ENCODE measurements around the gene OR1N2.
"Not testable (repeated sequence)": the region's sequence is repeated elsewhere in the genome, so short reads cannot be mapped to it uniquely, and the experiment has no call there.

Gene OR1N2

GRCh38 chr9:122552812-122553211, at the start of gene OR1N2:
TSS of gene OR1N2 (plus strand) at chr9:122553112. CDS start at chr9:122553212, 100 bp downstream.
- no peak within 1 kb of the TSS for H3K27ac ChIP-seq
- no peak for DNase-seq (ENCODE audit: low read depth, low spot score)

GRCh38 chr9:122506964-122507363, 45.9 kb upstream of the OR1N2 start:
- DNase-seq (ENCODE audit: low read depth, low spot score) = no peak
- no peak overlapping the region for H3K27ac ChIP-seq

- no peak for DNase-seq (ENCODE audit: low read depth, low spot score)
- no peak within 1 kb of the TSS for H3K27ac ChIP-seq
Observed at GRCh38 chr9:122510502-122510901, 42.4 kb upstream of the OR1N2 start, which contains the start of gene OR1J2. TSS of gene OR1J2 (plus strand) at chr9:122510802. CDS start at chr9:122510802, 0 bp downstream.

GRCh38 chr9:122518226-122518625, 34.7 kb upstream of the OR1N2 start:
- H3K27ac ChIP-seq = no peak overlapping the region
- no peak for DNase-seq (ENCODE audit: low read depth, low spot score)

- no peak for DNase-seq (ENCODE audit: low read depth, low spot score)
- no peak within 1 kb of the TSS for H3K27ac ChIP-seq
Observed at GRCh38 chr9:122518841-122519240, 34.1 kb upstream of the OR1N2 start, which contains the start of gene OR1J4. TSS of gene OR1J4 (plus strand) at chr9:122519141. CDS start at chr9:122519141, 0 bp downstream.

- H3K27ac ChIP-seq = no peak overlapping the region
- DNase-seq (ENCODE audit: low read depth, low spot score) = no peak
Observed at GRCh38 chr9:122519376-122519775, 33.5 kb upstream of the OR1N2 start.

GRCh38 chr9:122526602-122527001, 26.3 kb upstream of the OR1N2 start:
- DNase-seq (ENCODE audit: low read depth, low spot score) = no peak
- no peak overlapping the region for H3K27ac ChIP-seq

- DNase-seq (ENCODE audit: low read depth, low spot score) = no peak
- no peak within 1 kb of the TSS for H3K27ac ChIP-seq
Observed at GRCh38 chr9:122527193-122527592, 25.7 kb upstream of the OR1N2 start, which contains the start of gene OR1N1. TSS of gene OR1N1 (minus strand) at chr9:122527293. CDS start at chr9:122527293, 0 bp downstream.

GRCh38 chr9:122531157-122531556, 21.8 kb upstream of the OR1N2 start:
- not testable (repeated sequence) for H3K27ac ChIP-seq; DNase-seq (ENCODE audit: low read depth, low spot score)

- H3K27ac ChIP-seq = no peak overlapping the region
- DNase-seq (ENCODE audit: low read depth, low spot score) = no peak
Observed at GRCh38 chr9:122536134-122536533, 16.8 kb upstream of the OR1N2 start.

GRCh38 chr9:122537066-122537465, 15.8 kb upstream of the OR1N2 start:
- not testable (repeated sequence) for DNase-seq (ENCODE audit: low read depth, low spot score); H3K27ac ChIP-seq

GRCh38 chr9:122538757-122539156, 14.2 kb upstream of the OR1N2 start:
- no peak for DNase-seq (ENCODE audit: low read depth, low spot score)
- no peak overlapping the region for H3K27ac ChIP-seq

- DNase-seq (ENCODE audit: low read depth, low spot score) = no peak
- H3K27ac ChIP-seq = no peak overlapping the region
Observed at GRCh38 chr9:122546196-122546595, 6.7 kb upstream of the OR1N2 start.

GRCh38 chr9:122551371-122551770, 1.5 kb upstream of the OR1N2 start:
- peak; percentile 2 for DNase-seq (ENCODE audit: low read depth, low spot score)
- H3K27ac ChIP-seq = no peak overlapping the region

- no peak for DNase-seq (ENCODE audit: low read depth, low spot score)
- no peak overlapping the region for H3K27ac ChIP-seq
Observed at GRCh38 chr9:122561446-122561845, 8.5 kb downstream of the OR1N2 start.

- no peak overlapping the region for H3K27ac ChIP-seq
- no peak for DNase-seq (ENCODE audit: low read depth, low spot score)
Observed at GRCh38 chr9:122562134-122562760, 9.3 kb downstream of the OR1N2 start.

GRCh38 chr9:122567901-122568300, 15.0 kb downstream of the OR1N2 start:
- DNase-seq (ENCODE audit: low read depth, low spot score) = no peak
- H3K27ac ChIP-seq = no peak overlapping the region

GRCh38 chr9:122572456-122572855, 19.5 kb downstream of the OR1N2 start:
- DNase-seq (ENCODE audit: low read depth, low spot score) = no peak

GRCh38 chr9:122579874-122580273, 27.0 kb downstream of the OR1N2 start:
- H3K27ac ChIP-seq = no peak overlapping the region
- DNase-seq (ENCODE audit: low read depth, low spot score) = no peak

More at GRCh38 chr9:122572456-122572855, 19.5 kb downstream of the OR1N2 start:
- no peak overlapping the region for H3K27ac ChIP-seq

- DNase-seq (ENCODE audit: low read depth, low spot score) = peak; percentile 2
Observed at GRCh38 chr9:122580360-122580759, 27.4 kb downstream of the OR1N2 start.

GRCh38 chr9:122583284-122583683, 30.4 kb downstream of the OR1N2 start, which contains the start of gene OR1L8:
TSS of gene OR1L8 (minus strand) at chr9:122583384. CDS start at chr9:122568477, 14,907 bp downstream.
- DNase-seq (ENCODE audit: low read depth, low spot score); H3K27ac ChIP-seq: not testable (repeated sequence)

More at GRCh38 chr9:122580360-122580759, 27.4 kb downstream of the OR1N2 start:
- no peak overlapping the region for H3K27ac ChIP-seq
